GM12878 (cell line): ENCODE data around the gene SUV39H1. TPM values are rescaled to one million over a fixed set of nuclear protein-coding genes. Genes with fewer than 3 reads are reported as not detected.

Experiments
- ATAC-seq: fragments of 200-7000 bp; cut with Tn5 transposase; 3 replicates; pipeline ENCODE4 v1.9.1; 2020; ENCODE audit warnings: mild to moderate bottlenecking, moderate library complexity
- BruUV-seq: library from RNA; stranded (reverse); fragments of 400-500 nt; replicated peaks from 2 replicates; lab custom pipeline; 2021; lab: Mats Ljungman, UMichigan
- CTCF ChIA-PET: fragments of 300-600 bp; sonication (Branson Sonifier 250); formaldehyde crosslinking; extraction: SDS; loops from one replicate; lab custom pipeline; 2021; ENCODE audit warnings: inconsistent platforms; lab: Yijun Ruan, JAX
- POLR2A ChIA-PET: fragments of 350-600 bp; formaldehyde crosslinking; extraction: SDS; loops from one replicate; lab custom pipeline; 2021; ENCODE audit warnings: inconsistent platforms; lab: Charles Lee
- RAD21 ChIA-PET: fragments of 300-600 bp; sonication (Branson Sonifier 250); formaldehyde crosslinking; loops from one replicate; lab custom pipeline; 2023; ENCODE audit warnings: antibody characterized with exemption; ENCODE audit not compliant: unreplicated experiment; lab: Charles Lee
- SMC1A ChIA-PET: fragments of 300-600 bp; sonication (Branson Sonifier 250); formaldehyde crosslinking; loops from one replicate; lab custom pipeline; 2023; ENCODE audit not compliant: unreplicated experiment, uncharacterized antibody; lab: Charles Lee
- DNase-seq: peaks from one replicate; pipeline ENCODE4 v3.0.0-alpha.2; 2011; ENCODE audit warnings: low read depth, low spot score
- FAIRE-seq: peaks from 3 replicates; lab custom pipeline; 2011; peaks lifted over from hg19 to GRCh38; lab: Jason Lieb, UNC
- H2AFZ ChIP-seq: 2 replicates; pipeline ENCODE4 v1.6.0; 2011; ENCODE audit warnings: low read depth, low read length, control low read depth; ENCODE audit not compliant: control insufficient read depth
- H3K27ac ChIP-seq: 2 replicates; pipeline ENCODE4 v1.5.1; 2011; ENCODE audit warnings: control low read depth; ENCODE audit not compliant: control insufficient read depth, insufficient read depth
- H3K27me3 ChIP-seq, 2 experiments: replicated peaks in 1 of 2; 2 replicates each; pipeline versions ENCODE4 v1.6.0 to v1.6.1; 2011; ENCODE audit warnings: low read length in 1 of 2; ENCODE audit not compliant: control insufficient read depth in 2 of 2, insufficient read depth in 2 of 2
- H3K36me3 ChIP-seq, 2 experiments: 2 replicates each; pipeline ENCODE4 v1.5.1; 2011; ENCODE audit warnings: low read length in 1 of 2; ENCODE audit not compliant: control insufficient read depth in 2 of 2, insufficient read depth in 2 of 2
- H3K4me1 ChIP-seq: 2 replicates; pipeline ENCODE4 v1.6.1; 2011; ENCODE audit warnings: mild to moderate bottlenecking, low read length, moderate library complexity, mixed read lengths; ENCODE audit not compliant: control insufficient read depth, insufficient read depth
- H3K4me2 ChIP-seq: 2 replicates; pipeline ENCODE4 v1.6.0; 2011; ENCODE audit warnings: control low read depth; ENCODE audit not compliant: control insufficient read depth, insufficient read depth
- H3K4me3 ChIP-seq: fragments of 200-600 bp; sonication (generic); 2 replicates; pipeline ENCODE4 v1.5.1; 2016
- H3K79me2 ChIP-seq: 2 replicates; pipeline ENCODE4 v1.6.0; 2011; ENCODE audit warnings: low read length; ENCODE audit not compliant: control insufficient read depth, insufficient read depth
- H3K9ac ChIP-seq: 2 replicates; pipeline ENCODE4 v1.8.0; 2011; ENCODE audit warnings: low read length, control low read depth, mixed read lengths; ENCODE audit not compliant: control insufficient read depth, insufficient read depth
- H3K9me3 ChIP-seq: replicated peaks from 3 replicates; pipeline ENCODE4 v1.5.1; 2011; ENCODE audit warnings: mild to moderate bottlenecking, low read length; ENCODE audit not compliant: control insufficient read depth, insufficient read depth
- H4K20me1 ChIP-seq: 2 replicates; pipeline ENCODE4 v1.6.0; 2011; ENCODE audit not compliant: control insufficient read depth, insufficient read depth
- BACH1 ChIP-seq: fragments of 450-650 bp; IDR thresholded peaks from 2 replicates; pipeline ENCODE4 v1.6.1; 2017; ENCODE audit warnings: mild to moderate bottlenecking, borderline replicate concordance
- CEBPZ ChIP-seq: fragments of 150-350 bp; IDR thresholded peaks from 2 replicates; pipeline ENCODE4 v1.6.1; 2016; ENCODE audit warnings: low read depth, low read length
- ESRRA ChIP-seq: IDR thresholded peaks from 2 replicates; pipeline ENCODE4 v1.6.1; 2012; ENCODE audit warnings: mild to moderate bottlenecking, low read length, improper control_type of control experiment
- EZH2 ChIP-seq: IDR thresholded peaks from 2 replicates; pipeline ENCODE4 v1.6.1; 2012; ENCODE audit warnings: low read depth, mild to moderate bottlenecking, control low read depth, inconsistent platforms, low read length, borderline replicate concordance; ENCODE audit not compliant: control insufficient read depth
- GATAD2B ChIP-seq: fragments of 450-650 bp; conservative IDR thresholded peaks from 2 replicates; pipeline ENCODE4 v1.6.1; 2017; ENCODE audit warnings: low read depth, mild to moderate bottlenecking, moderate library complexity
- KLF5 ChIP-seq: fragments of 450-650 bp; IDR thresholded peaks from 2 replicates; pipeline ENCODE4 v1.6.1; 2014; ENCODE audit warnings: mild to moderate bottlenecking; ENCODE audit not compliant: partially characterized antibody
- LARP7 ChIP-seq: fragments of 450-650 bp; IDR thresholded peaks from 2 replicates; pipeline ENCODE4 v1.6.1; 2017; ENCODE audit warnings: mild to moderate bottlenecking
- MEF2A ChIP-seq: IDR thresholded peaks from 2 replicates; pipeline ENCODE4 v1.6.1; 2011; ENCODE audit warnings: low read depth, mild to moderate bottlenecking, low read length, moderate library complexity; ENCODE audit not compliant: insufficient read depth
- NFYB ChIP-seq: IDR thresholded peaks from 2 replicates; pipeline ENCODE4 v1.6.1; 2011; ENCODE audit warnings: low read depth, mild to moderate bottlenecking, low read length, improper control_type of control experiment, moderate library complexity; ENCODE audit not compliant: insufficient read depth
- NR2C1 ChIP-seq: fragments of 450-650 bp; IDR thresholded peaks from 2 replicates; pipeline ENCODE4 v1.6.1; 2017; ENCODE audit warnings: antibody characterized with exemption, mild to moderate bottlenecking, moderate library complexity
- PRDM15 ChIP-seq: fragments of 450-650 bp; formaldehyde crosslinking; IDR thresholded peaks from 2 replicates; pipeline ENCODE4 v1.4.0; 2020; ENCODE audit warnings: mild to moderate bottlenecking, moderate library complexity
- SMARCA5 ChIP-seq: fragments of 450-650 bp; IDR thresholded peaks from 2 replicates; pipeline ENCODE4 v1.6.1; 2017; ENCODE audit warnings: mild to moderate bottlenecking
- SUPT20H ChIP-seq: IDR thresholded peaks from 2 replicates; pipeline ENCODE4 v1.6.1; 2011; ENCODE audit warnings: low read depth, mild to moderate bottlenecking, low read length, moderate library complexity, borderline replicate concordance; ENCODE audit not compliant: control insufficient read depth
- TBL1XR1 ChIP-seq: IDR thresholded peaks from 2 replicates; pipeline ENCODE4 v1.6.1; 2012; ENCODE audit warnings: low read depth, low read length, improper control_type of control experiment
- ZNF384 ChIP-seq: IDR thresholded peaks from 2 replicates; pipeline ENCODE4 v1.6.1; 2012; ENCODE audit warnings: low read depth, mild to moderate bottlenecking, low read length, improper control_type of control experiment, borderline replicate concordance
- whole genome bisulfite sequencing: methylation state at CpG from one replicate; pipeline ENCODE4 v1.1.6; 2016; ENCODE audit warnings: low lambda C conversion rate; ENCODE audit not compliant: insufficient replicate concordance, insufficient coverage; ENCODE audit errors: missing lambda C conversion rate; 5-methylcytosine and 5-hydroxymethylcytosine counted together
- in situ Hi-C: fragments of 300-500 bp; cut with MboI; formaldehyde crosslinking; loops from 9 replicates; pipeline ENCODE4 v1.14.3; 2018; ENCODE audit warnings: mixed read lengths
- intact Hi-C: fragments of 100-400 bp; cut with micrococcal nuclease; formaldehyde crosslinking; loops from one replicate; pipeline ENCODE4 v1.14.2; 2022; ENCODE audit not compliant: unreplicated experiment
- polyA plus RNA-seq, 11 experiments: library from polyadenylated mRNA; depleted of rRNA in 4 of 11; unstranded in 6 of 11; stranded (reverse) in 5 of 11; fragments of >200 nt; fragmentation: Nextera tagmentation in 4 of 11; fragmentation: Illumina TruSeq in 1 of 11; extraction: Ambion mirVana in 4 of 11; extraction: Trizol in 1 of 11; gene quantifications; 1 replicate in 1 of 11; 2 replicates in 10 of 11; pipeline versions ENCODE4 v1.2.1 to v1.2.3, GENCODE V29; 2011 to 2016; ENCODE audit warnings: inconsistent platforms in 2 of 11, missing spikeins in 2 of 11, low read depth in 1 of 11
- total RNA-seq, 4 experiments: library from RNA; depleted of rRNA in 3 of 4; stranded (reverse); fragments of >200 nt in 3 of 4; fragmentation: Illumina TruSeq in 1 of 4; extraction: Trizol in 1 of 4; gene quantifications; 2 replicates each; pipeline versions ENCODE4 v1.2.1 to v1.2.3, GENCODE V29; 2013 to 2021
- TF ChIP-seq, protein P1 (sequence below): IDR thresholded peaks from 2 replicates; pipeline ENCODE4 v1.6.1; 2012; ENCODE audit warnings: low read length, inconsistent platforms

SUV39H1 gene
- total and polyA plus RNA-seq, 10 of the 15 experiments (the other 5 are each of a cell fraction or from before 2014, with no cell fraction given) = 4.9 to 33.2 (median 17.1) TPM

DNA sequence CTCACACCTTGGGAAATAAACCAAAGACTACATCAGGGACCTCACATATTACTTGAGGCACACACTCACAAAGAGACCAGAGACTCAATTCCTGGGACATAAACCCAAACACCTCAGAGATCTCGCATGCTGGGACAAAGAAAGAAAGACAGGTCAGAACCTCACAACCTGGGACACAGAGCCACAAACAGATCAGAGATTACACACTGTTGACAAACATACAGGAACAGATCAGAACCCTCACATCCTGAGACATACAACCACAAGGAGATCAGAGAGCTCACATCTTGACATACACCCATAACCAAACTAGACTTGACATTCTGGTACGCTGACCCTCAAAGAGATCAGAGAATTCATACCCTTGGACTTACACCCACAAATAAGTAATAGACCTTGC lies 17.3 kb downstream of the SUV39H1 start:
- FAIRE-seq = no peak
- in situ Hi-C loops (no loop called here), intact Hi-C loops (no loop called here)
- ChIA-PET POLR2A (no interaction called here), RAD21 (no interaction called here), SMC1A (no interaction called here), CTCF (no interaction called here)
- Histone ChIP-seq H3K4me3 (no peak overlapping the region), H3K27me3 (no peaks in the 10 kb centered on the region), H3K27ac (no peak overlapping the region), H3K9me3 (no peaks in the 10 kb centered on the region; the same call in 2 of the 3 replicates), H3K79me2 (no peaks in the 10 kb centered on the region), H3K4me2 (no peak overlapping the region), H3K4me1 (no peaks in the 10 kb centered on the region), H2AFZ (no peak overlapping the region), H3K36me3 (no peaks in the 10 kb centered on the region), H3K9ac (no peak overlapping the region), H4K20me1 (no peaks in the 10 kb centered on the region)
- DNase-seq = no peak
- 38% methylated on average over 2 of the region's 2 CpGs for WGBS
- ATAC-seq = no peak
- BruUV-seq = no TSS peak
- no peak for TF ChIP-seq GATAD2B
- no peak for TF ChIP-seq NR2C1
- TF ChIP-seq ESRRA = no peak
- TF ChIP-seq ZNF384 = no peak
- TF ChIP-seq, protein P1, sequence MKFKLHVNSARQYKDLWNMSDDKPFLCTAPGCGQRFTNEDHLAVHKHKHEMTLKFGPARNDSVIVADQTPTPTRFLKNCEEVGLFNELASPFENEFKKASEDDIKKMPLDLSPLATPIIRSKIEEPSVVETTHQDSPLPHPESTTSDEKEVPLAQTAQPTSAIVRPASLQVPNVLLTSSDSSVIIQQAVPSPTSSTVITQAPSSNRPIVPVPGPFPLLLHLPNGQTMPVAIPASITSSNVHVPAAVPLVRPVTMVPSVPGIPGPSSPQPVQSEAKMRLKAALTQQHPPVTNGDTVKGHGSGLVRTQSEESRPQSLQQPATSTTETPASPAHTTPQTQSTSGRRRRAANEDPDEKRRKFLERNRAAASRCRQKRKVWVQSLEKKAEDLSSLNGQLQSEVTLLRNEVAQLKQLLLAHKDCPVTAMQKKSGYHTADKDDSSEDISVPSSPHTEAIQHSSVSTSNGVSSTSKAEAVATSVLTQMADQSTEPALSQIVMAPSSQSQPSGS = no peak
- no peak for TF ChIP-seq SMARCA5
- no peak for TF ChIP-seq MEF2A
- TF ChIP-seq PRDM15 (CRISPR knock-in tag) = no peak
- no peak for TF ChIP-seq CEBPZ
- no peak for TF ChIP-seq TBL1XR1
- TF ChIP-seq KLF5 = no peak
- TF ChIP-seq NFYB = no peak
- TF ChIP-seq BACH1 = no peak
- TF ChIP-seq LARP7 = no peak
- no peak for TF ChIP-seq SUPT20H
- no peak for TF ChIP-seq EZH2
